ENCODE results near the gene DEPP1. TPM values are rescaled to one million over a fixed set of nuclear protein-coding genes. Genes with fewer than 3 reads are reported as not detected.

Gene DEPP1
- total and polyA plus RNA-seq, 10 of the 15 experiments (the other 5 are each of a cell fraction or from before 2014, with no cell fraction given), result 1.7 to 12.1 (median 7.3) TPM

DNA sequence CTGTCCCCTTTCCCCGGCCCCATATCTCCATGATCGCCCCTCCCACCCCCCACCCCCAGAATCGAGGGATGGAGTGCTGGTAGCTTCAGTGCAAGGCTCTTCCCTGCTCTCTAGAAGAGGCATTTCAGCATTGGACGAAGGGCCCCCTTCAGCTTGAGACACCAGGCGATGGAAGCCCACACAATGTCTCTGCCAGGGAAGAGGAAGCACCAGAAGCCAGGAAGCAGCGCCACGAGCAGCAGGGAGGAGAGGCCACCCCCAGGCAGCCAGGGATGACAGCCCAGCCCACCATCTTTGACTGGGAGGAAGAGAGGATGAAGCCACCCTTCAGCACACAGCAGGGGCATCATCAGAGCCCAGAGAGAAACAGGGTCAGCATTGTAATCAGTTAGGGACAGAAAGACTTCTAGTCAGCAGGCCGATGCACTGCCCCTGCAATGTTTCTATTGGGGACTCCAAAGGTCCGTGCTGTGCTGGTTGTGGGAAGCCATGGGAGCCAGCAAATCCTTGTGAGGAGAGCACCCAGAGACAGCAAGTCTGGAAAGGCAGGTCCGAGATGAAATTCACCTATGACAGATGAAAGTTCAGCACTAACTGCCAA lies 51.8 kb downstream of the DEPP1 start:
- no peaks in the 10 kb centered on the region for H3K79me2 ChIP-seq (ENCODE audit: control insufficient read depth, insufficient read depth, low read length)
- H3K27me3 ChIP-seq (replicated peaks in 1 of 2; ENCODE audit: control insufficient read depth in 2 of 2, insufficient read depth in 2 of 2, low read length in 1 of 2), result no peaks in the 10 kb centered on the region
- no peak overlapping the region for H3K4me3 ChIP-seq
- no peak overlapping the region for H3K27ac ChIP-seq (ENCODE audit: control insufficient read depth, insufficient read depth)
- no peaks in the 10 kb centered on the region for H3K4me1 ChIP-seq (ENCODE audit: control insufficient read depth, insufficient read depth, low read length)
- H3K9ac ChIP-seq (ENCODE audit: control insufficient read depth, insufficient read depth, low read length), result no peak overlapping the region
- FAIRE-seq (no peak), DNase-seq (ENCODE audit: low read depth, low spot score) (no peak), ATAC-seq (no peak)
- BruUV-seq (replicated peaks), result no TSS peak
- no peaks in the 10 kb centered on the region for H3K9me3 ChIP-seq (replicated peaks; ENCODE audit: control insufficient read depth, insufficient read depth, low read length)
- SMC1A ChIA-PET (ENCODE audit: uncharacterized antibody, unreplicated experiment), result no interaction called here
- no peaks in the 10 kb centered on the region for H4K20me1 ChIP-seq (ENCODE audit: control insufficient read depth, insufficient read depth)
- TF ChIP-seq, protein P1, sequence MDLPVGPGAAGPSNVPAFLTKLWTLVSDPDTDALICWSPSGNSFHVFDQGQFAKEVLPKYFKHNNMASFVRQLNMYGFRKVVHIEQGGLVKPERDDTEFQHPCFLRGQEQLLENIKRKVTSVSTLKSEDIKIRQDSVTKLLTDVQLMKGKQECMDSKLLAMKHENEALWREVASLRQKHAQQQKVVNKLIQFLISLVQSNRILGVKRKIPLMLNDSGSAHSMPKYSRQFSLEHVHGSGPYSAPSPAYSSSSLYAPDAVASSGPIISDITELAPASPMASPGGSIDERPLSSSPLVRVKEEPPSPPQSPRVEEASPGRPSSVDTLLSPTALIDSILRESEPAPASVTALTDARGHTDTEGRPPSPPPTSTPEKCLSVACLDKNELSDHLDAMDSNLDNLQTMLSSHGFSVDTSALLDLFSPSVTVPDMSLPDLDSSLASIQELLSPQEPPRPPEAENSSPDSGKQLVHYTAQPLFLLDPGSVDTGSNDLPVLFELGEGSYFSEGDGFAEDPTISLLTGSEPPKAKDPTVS (IDR thresholded peaks at IDR 0.05; ENCODE audit: low read depth, low read length), result no peak
- TF ChIP-seq IRF5 (IDR thresholded peaks at IDR 0.05; ENCODE audit: borderline replicate concordance), result no peak
- TF ChIP-seq NFIC (IDR thresholded peaks at IDR 0.05; ENCODE audit: low read depth, low read length), result no peak
- TF ChIP-seq, protein P2, sequence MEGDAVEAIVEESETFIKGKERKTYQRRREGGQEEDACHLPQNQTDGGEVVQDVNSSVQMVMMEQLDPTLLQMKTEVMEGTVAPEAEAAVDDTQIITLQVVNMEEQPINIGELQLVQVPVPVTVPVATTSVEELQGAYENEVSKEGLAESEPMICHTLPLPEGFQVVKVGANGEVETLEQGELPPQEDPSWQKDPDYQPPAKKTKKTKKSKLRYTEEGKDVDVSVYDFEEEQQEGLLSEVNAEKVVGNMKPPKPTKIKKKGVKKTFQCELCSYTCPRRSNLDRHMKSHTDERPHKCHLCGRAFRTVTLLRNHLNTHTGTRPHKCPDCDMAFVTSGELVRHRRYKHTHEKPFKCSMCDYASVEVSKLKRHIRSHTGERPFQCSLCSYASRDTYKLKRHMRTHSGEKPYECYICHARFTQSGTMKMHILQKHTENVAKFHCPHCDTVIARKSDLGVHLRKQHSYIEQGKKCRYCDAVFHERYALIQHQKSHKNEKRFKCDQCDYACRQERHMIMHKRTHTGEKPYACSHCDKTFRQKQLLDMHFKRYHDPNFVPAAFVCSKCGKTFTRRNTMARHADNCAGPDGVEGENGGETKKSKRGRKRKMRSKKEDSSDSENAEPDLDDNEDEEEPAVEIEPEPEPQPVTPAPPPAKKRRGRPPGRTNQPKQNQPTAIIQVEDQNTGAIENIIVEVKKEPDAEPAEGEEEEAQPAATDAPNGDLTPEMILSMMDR (IDR thresholded peaks at IDR 0.05 in 2 of 3, conservative IDR thresholded peaks at IDR 0.05 in 1 of 3; ENCODE audit: control insufficient read depth in 2 of 3, extremely low read depth in 1 of 3, insufficient read depth in 1 of 3, low read depth in 3 of 3, low read length in 3 of 3), result no peak
- TF ChIP-seq TARDBP (IDR thresholded peaks at IDR 0.05; ENCODE audit: borderline replicate concordance), result no peak
- TF ChIP-seq NR2C2 (IDR thresholded peaks at IDR 0.05; ENCODE audit: borderline replicate concordance, control insufficient read depth, insufficient read length, low read depth), result no peak
- TF ChIP-seq, protein P3, sequence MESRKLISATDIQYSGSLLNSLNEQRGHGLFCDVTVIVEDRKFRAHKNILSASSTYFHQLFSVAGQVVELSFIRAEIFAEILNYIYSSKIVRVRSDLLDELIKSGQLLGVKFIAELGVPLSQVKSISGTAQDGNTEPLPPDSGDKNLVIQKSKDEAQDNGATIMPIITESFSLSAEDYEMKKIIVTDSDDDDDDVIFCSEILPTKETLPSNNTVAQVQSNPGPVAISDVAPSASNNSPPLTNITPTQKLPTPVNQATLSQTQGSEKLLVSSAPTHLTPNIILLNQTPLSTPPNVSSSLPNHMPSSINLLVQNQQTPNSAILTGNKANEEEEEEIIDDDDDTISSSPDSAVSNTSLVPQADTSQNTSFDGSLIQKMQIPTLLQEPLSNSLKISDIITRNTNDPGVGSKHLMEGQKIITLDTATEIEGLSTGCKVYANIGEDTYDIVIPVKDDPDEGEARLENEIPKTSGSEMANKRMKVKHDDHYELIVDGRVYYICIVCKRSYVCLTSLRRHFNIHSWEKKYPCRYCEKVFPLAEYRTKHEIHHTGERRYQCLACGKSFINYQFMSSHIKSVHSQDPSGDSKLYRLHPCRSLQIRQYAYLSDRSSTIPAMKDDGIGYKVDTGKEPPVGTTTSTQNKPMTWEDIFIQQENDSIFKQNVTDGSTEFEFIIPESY (IDR thresholded peaks at IDR 0.05), result no peak
- in situ Hi-C loops (cut with MboI) (no loop called here), intact Hi-C loops (cut with micrococcal nuclease; ENCODE audit: unreplicated experiment) (no loop called here)
- H2AFZ ChIP-seq (ENCODE audit: control insufficient read depth, low read depth, low read length), result no peak overlapping the region
- no peak overlapping the region for H3K4me2 ChIP-seq (ENCODE audit: control insufficient read depth, insufficient read depth)
- POLR2A ChIA-PET, result no interaction called here
- CTCF ChIA-PET, result no interaction called here
- 13% methylated on average over 10 of the region's 10 CpGs for WGBS (ENCODE audit: insufficient coverage, insufficient replicate concordance, low lambda C conversion rate, missing lambda C conversion rate)
- H3K36me3 ChIP-seq (ENCODE audit: control insufficient read depth in 2 of 2, insufficient read depth in 2 of 2, low read length in 1 of 2), result no peaks in the 10 kb centered on the region; a peak in 1 of 4 replicates
- RAD21 ChIA-PET (ENCODE audit: unreplicated experiment), result no interaction called here

Other genes with a start within 250 kb of the DEPP1 start
- gene TMEM72, start 67.5 kb downstream of the DEPP1 start, total RNA-seq (2014; rRNA removed), result not detected in 2 replicates
- gene TMEM72, start 67.5 kb downstream of the DEPP1 start, total RNA-seq (2014; rRNA removed; fragmentation: Illumina TruSeq; extraction: Trizol), result not detected in 2 replicates
- gene TMEM72, start 67.5 kb downstream of the DEPP1 start, total RNA-seq (2021), result not detected in 2 replicates
- 0.07 and 0.12 TPM in 2 replicates for gene TMEM72, start 67.5 kb downstream of the DEPP1 start, polyA plus RNA-seq (2011; rRNA removed)
- not detected in 2 replicates for gene TMEM72, start 67.5 kb downstream of the DEPP1 start, polyA plus RNA-seq (2014; fragmentation: Illumina TruSeq; extraction: Trizol)
- not detected for gene TMEM72, start 67.5 kb downstream of the DEPP1 start, polyA plus RNA-seq (2014; fragmentation: Nextera tagmentation; extraction: Ambion mirVana)
- not detected in 2 replicates for gene TMEM72, start 67.5 kb downstream of the DEPP1 start, polyA plus RNA-seq (2014; rRNA removed)
- gene TMEM72, start 67.5 kb downstream of the DEPP1 start, polyA plus RNA-seq (2016; fragmentation: Nextera tagmentation; extraction: Ambion mirVana), result not detected
- 15.6 and 16.5 TPM in 2 replicates for gene RASSF4, start 19.0 kb downstream of the DEPP1 start, total RNA-seq (2014; rRNA removed)
- gene RASSF4, start 19.0 kb downstream of the DEPP1 start, total RNA-seq (2014; rRNA removed; fragmentation: Illumina TruSeq; extraction: Trizol), result 10.9 and 11.9 TPM in 2 replicates
- gene RASSF4, start 19.0 kb downstream of the DEPP1 start, total RNA-seq (2021), result 20.0 and 21.1 TPM in 2 replicates
- 50.8 and 71.1 TPM in 2 replicates for gene RASSF4, start 19.0 kb downstream of the DEPP1 start, polyA plus RNA-seq (2011; rRNA removed)
- gene RASSF4, start 19.0 kb downstream of the DEPP1 start, polyA plus RNA-seq (2014; fragmentation: Illumina TruSeq; extraction: Trizol), result 6.3 and 10.7 TPM in 2 replicates
- gene RASSF4, start 19.0 kb downstream of the DEPP1 start, polyA plus RNA-seq (2014; fragmentation: Nextera tagmentation; extraction: Ambion mirVana), result 1 to 10 TPM; 3.7 to 4.0 TPM
- 17.1 and 19.4 TPM in 2 replicates for gene RASSF4, start 19.0 kb downstream of the DEPP1 start, polyA plus RNA-seq (2014; rRNA removed)
- gene RASSF4, start 19.0 kb downstream of the DEPP1 start, polyA plus RNA-seq (2016; fragmentation: Nextera tagmentation; extraction: Ambion mirVana), result 10 to 100 TPM; 17.1 to 19.1 TPM
- gene ZNF22, start 22.1 kb upstream of the DEPP1 start, total RNA-seq (2014; rRNA removed), result 31.1 and 42.1 TPM in 2 replicates
- gene ZNF22, start 22.1 kb upstream of the DEPP1 start, total RNA-seq (2014; rRNA removed; fragmentation: Illumina TruSeq; extraction: Trizol), result 44.2 and 44.5 TPM in 2 replicates
- 31.1 and 34.7 TPM in 2 replicates for gene ZNF22, start 22.1 kb upstream of the DEPP1 start, total RNA-seq (2021)
- gene ZNF22, start 22.1 kb upstream of the DEPP1 start, polyA plus RNA-seq (2011; rRNA removed), result 33.1 and 49.3 TPM in 2 replicates
- 43.4 and 59.1 TPM in 2 replicates for gene ZNF22, start 22.1 kb upstream of the DEPP1 start, polyA plus RNA-seq (2014; fragmentation: Illumina TruSeq; extraction: Trizol)
- gene ZNF22, start 22.1 kb upstream of the DEPP1 start, polyA plus RNA-seq (2014; fragmentation: Nextera tagmentation; extraction: Ambion mirVana), result 10 to 100 TPM; 47.4 to 74.4 TPM
- gene ZNF22, start 22.1 kb upstream of the DEPP1 start, polyA plus RNA-seq (2014; rRNA removed), result 26.7 and 32.3 TPM in 2 replicates
- gene ZNF22, start 22.1 kb upstream of the DEPP1 start, polyA plus RNA-seq (2016; fragmentation: Nextera tagmentation; extraction: Ambion mirVana), result 10 to 100 TPM; 47.2 to 48.4 TPM